Parathyroid adenoma (tissue), 2 donors: Measurements from ENCODE around the gene LRP1B.

Experiments
- H2AFZ ChIP-seq: fragments of 300-600 bp; sonication (generic); one replicate; pipeline ENCODE4 v1.7.0; 2017; ENCODE audit warnings: antibody characterized with exemption, mild to moderate bottlenecking
- H3K27ac ChIP-seq: fragments of 300-600 bp; sonication (generic); one replicate; pipeline ENCODE4 v1.7.0; 2017
- H3K27me3 ChIP-seq: fragments of 300-600 bp; sonication (generic); one replicate; pipeline ENCODE4 v1.7.0; 2017; ENCODE audit warnings: low read length; ENCODE audit not compliant: control insufficient read depth, insufficient read depth
- H3K36me3 ChIP-seq: fragments of 300-600 bp; sonication (generic); one replicate; pipeline ENCODE4 v1.7.0; 2017; ENCODE audit warnings: low read length; ENCODE audit not compliant: control insufficient read depth, insufficient read depth
- H3K4me1 ChIP-seq: fragments of 300-600 bp; sonication (generic); one replicate; pipeline ENCODE4 v1.7.0; 2017; ENCODE audit warnings: control low read depth
- H3K4me2 ChIP-seq: fragments of 300-600 bp; sonication (generic); one replicate; pipeline ENCODE4 v1.7.0; 2017; ENCODE audit warnings: low read length
- H3K4me3 ChIP-seq: fragments of 300-600 bp; sonication (generic); one replicate; pipeline ENCODE4 v1.7.0; 2017; ENCODE audit warnings: low read depth, low read length
- H3K79me2 ChIP-seq: fragments of 300-600 bp; sonication (generic); one replicate; pipeline ENCODE4 v1.7.0; 2017; ENCODE audit warnings: control low read depth
- H3K9ac ChIP-seq: fragments of 300-600 bp; sonication (generic); one replicate; pipeline ENCODE4 v1.7.0; 2017; ENCODE audit warnings: mild to moderate bottlenecking
- H3K9me3 ChIP-seq: fragments of 300-600 bp; sonication (generic); one replicate; pipeline ENCODE4 v1.7.0; 2017; ENCODE audit warnings: low read length; ENCODE audit not compliant: control insufficient read depth
- TF ChIP-seq, protein P1 (sequence below): fragments of 300-600 bp; sonication (generic); IDR thresholded peaks from one replicate; pipeline ENCODE4 v1.7.0; 2017; ENCODE audit warnings: antibody characterized with exemption, mild to moderate bottlenecking
- donor health status: primary hyperparathyroidism.

The LRP1B gene

DNA sequence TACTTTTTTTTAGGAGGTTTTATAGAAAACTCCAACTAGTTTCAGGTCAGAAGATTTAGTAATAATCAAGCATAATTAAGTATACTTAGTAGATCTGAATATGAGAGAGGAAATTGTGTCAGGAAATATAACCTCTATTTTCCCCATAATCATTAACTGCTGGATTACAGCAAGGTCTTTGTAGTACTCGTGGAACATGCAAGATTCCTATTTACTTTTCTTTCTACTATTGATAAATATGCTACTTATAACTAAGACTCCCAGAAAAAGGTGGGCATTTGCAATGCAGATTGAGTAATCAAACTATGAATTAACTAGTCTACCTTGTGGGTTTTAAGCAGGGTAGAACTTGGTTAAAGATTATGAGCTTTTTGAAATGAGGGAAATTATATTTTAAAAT lies 570.1 kb downstream of the LRP1B start:
- H3K79me2 ChIP-seq: no peaks in the 10 kb centered on the region
- no peak overlapping the region for H2AFZ ChIP-seq
- no peaks in the 10 kb centered on the region for H3K36me3 ChIP-seq
- H3K27ac ChIP-seq: no peak overlapping the region
- H3K9ac ChIP-seq: no peak overlapping the region
- H3K4me3 ChIP-seq: no peak overlapping the region
- H3K4me2 ChIP-seq: no peak overlapping the region
- TF ChIP-seq, protein P1, sequence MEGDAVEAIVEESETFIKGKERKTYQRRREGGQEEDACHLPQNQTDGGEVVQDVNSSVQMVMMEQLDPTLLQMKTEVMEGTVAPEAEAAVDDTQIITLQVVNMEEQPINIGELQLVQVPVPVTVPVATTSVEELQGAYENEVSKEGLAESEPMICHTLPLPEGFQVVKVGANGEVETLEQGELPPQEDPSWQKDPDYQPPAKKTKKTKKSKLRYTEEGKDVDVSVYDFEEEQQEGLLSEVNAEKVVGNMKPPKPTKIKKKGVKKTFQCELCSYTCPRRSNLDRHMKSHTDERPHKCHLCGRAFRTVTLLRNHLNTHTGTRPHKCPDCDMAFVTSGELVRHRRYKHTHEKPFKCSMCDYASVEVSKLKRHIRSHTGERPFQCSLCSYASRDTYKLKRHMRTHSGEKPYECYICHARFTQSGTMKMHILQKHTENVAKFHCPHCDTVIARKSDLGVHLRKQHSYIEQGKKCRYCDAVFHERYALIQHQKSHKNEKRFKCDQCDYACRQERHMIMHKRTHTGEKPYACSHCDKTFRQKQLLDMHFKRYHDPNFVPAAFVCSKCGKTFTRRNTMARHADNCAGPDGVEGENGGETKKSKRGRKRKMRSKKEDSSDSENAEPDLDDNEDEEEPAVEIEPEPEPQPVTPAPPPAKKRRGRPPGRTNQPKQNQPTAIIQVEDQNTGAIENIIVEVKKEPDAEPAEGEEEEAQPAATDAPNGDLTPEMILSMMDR: no peak
- no peaks in the 10 kb centered on the region for H3K27me3 ChIP-seq
- H3K9me3 ChIP-seq: no peaks in the 10 kb centered on the region
- no peaks in the 10 kb centered on the region for H3K4me1 ChIP-seq

DNA sequence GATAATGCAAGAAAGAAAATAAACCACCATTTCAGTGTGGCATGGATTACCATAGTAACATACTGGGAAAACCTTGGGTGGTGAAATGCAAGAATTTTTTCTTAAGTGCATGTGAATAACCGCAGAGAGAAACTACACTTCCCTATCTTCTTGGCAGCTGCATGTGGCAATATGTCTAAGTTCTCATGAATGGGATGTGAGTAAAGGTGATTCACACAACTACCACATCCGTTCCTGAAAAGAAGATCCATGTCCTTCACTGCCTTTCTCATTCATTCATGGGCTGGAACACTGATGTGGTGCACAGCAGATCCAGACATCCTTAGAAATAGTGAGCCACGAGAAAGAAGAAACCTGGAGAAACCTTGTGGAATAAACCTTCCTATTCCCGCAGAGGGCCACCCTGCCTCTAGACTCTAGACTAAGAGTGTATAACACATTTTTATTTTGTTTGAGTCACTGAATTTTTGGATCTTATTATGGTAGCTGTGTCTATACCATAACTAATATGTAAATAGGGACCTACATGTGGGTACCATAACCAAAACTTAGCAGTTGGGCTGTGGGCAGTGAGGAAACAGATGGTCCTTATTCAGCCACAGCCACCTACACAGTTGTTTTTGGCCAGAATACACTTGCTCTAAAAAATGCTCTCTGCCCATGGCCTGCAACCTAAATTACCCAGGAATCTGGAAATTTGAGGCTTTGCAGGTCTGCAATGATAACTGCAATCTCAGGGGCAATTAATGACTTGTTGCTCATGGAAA lies 573.3 kb downstream of the LRP1B start:
- no peaks in the 10 kb centered on the region for H3K4me1 ChIP-seq
- no peak overlapping the region for H3K4me3 ChIP-seq
- H3K9me3 ChIP-seq: no peaks in the 10 kb centered on the region
- H3K27ac ChIP-seq: no peak overlapping the region
- H3K4me2 ChIP-seq: no peak overlapping the region
- no peak overlapping the region for H3K9ac ChIP-seq
- no peak overlapping the region for H2AFZ ChIP-seq
- no peaks in the 10 kb centered on the region for H3K79me2 ChIP-seq
- no peaks in the 10 kb centered on the region for H3K36me3 ChIP-seq
- H3K27me3 ChIP-seq: no peaks in the 10 kb centered on the region
- TF ChIP-seq, protein P1: no peak

DNA sequence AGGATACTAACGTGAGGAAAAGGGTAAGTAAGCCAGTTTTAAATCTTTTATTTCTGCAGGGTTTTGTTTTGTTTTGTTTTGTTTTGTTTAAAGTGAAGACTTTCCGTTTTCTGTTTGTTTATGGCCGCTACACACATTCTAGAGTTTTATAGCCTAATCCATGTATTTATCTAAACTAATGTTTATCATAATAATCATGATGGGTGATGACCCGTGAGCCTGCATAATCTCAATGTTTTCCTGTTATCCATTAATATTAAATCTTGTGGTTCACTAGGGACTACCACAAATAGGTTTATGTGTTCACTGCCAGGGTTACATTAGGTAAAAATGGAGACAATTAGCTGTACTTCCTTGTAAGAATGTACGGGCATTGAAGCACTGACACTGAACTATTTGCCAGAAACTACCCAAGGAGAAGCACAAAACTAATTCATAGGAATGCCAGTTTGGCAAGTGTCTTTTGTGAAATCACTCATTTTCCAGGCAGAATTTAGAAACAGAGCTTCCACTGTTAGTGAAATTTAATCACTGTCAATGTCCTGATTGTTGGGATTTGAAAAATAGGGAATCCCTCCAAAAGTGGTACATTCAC lies 574.8 kb downstream of the LRP1B start:
- H3K9me3 ChIP-seq: no peaks in the 10 kb centered on the region
- TF ChIP-seq, protein P1: no peak
- H3K79me2 ChIP-seq: no peaks in the 10 kb centered on the region
- H2AFZ ChIP-seq: no peak overlapping the region
- no peaks in the 10 kb centered on the region for H3K36me3 ChIP-seq
- no peak overlapping the region for H3K4me2 ChIP-seq
- H3K4me3 ChIP-seq: no peak overlapping the region
- H3K4me1 ChIP-seq: no peaks in the 10 kb centered on the region
- H3K9ac ChIP-seq: no peak overlapping the region
- H3K27me3 ChIP-seq: no peaks in the 10 kb centered on the region
- no peak overlapping the region for H3K27ac ChIP-seq

DNA sequence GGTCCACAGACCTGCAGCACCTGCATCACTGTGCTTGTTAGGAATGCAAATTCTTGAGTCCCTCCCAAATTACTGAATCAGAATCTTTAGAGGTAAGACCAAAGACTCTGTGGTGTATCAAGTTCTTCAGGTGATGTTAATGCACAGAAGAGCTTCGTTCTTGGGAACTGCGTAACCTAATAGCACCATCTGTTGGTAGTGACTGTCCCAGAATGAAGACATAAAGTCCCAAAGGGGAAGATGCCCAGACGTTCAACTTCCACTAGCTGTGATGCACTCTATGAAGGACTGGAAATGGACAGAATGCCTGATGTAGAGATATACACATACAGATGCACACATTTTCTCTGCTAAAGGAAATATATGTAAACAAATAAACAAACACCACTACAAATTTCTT lies 576.0 kb downstream of the LRP1B start:
- no peak overlapping the region for H3K4me3 ChIP-seq
- no peak overlapping the region for H3K27ac ChIP-seq
- no peaks in the 10 kb centered on the region for H3K79me2 ChIP-seq
- TF ChIP-seq, protein P1: peak; percentile 59
- H3K4me2 ChIP-seq: no peak overlapping the region
- no peaks in the 10 kb centered on the region for H3K4me1 ChIP-seq
- no peaks in the 10 kb centered on the region for H3K27me3 ChIP-seq
- H2AFZ ChIP-seq: no peak overlapping the region
- no peaks in the 10 kb centered on the region for H3K9me3 ChIP-seq
- no peak overlapping the region for H3K9ac ChIP-seq
- no peaks in the 10 kb centered on the region for H3K36me3 ChIP-seq
